ENCODE results near the gene COPS9.

The COPS9 gene

DNA sequence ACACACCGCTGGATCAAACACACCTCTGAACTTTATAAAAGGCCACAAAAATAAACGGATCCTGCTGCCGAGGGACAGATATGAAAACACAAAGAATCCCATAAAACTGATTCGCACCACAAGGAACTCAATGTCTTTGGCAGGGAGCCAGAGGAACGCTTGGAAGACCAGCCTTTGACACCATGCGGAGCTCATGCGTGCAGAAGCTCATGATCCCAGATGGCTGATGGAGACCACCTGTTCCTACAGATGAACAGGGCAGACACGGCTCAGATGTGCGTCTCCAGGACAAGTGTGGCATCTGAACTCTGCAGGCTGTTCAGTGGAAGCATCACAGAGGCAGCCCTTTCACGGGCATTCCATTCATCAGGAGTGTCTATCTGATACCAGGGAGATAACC is 24.9 kb downstream of the COPS9 start:
- DNase-seq (ENCODE audit: low read depth, low spot score): no peak

GRCh38 chr2:240109386-240109785 is 26.7 kb downstream of the COPS9 start:
- no peak for DNase-seq (ENCODE audit: low read depth, low spot score)

DNA sequence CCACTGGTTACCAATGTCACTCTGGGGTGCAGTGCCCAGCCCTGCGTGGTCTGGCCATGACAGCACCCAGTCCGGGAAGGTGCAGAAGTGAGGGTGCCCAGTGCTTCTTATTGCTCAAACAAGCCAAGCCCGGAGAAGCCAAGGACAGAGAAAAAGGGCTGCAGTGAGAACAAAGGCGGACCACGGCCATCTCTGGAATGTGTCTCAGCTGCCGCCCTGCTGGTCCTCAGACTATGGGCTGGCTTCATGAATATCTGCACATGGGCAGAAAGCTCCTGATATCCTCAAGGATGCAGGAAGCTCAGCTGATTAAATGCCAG is 28.7 kb downstream of the COPS9 start:
- no peak for DNase-seq (ENCODE audit: low read depth, low spot score)

DNA sequence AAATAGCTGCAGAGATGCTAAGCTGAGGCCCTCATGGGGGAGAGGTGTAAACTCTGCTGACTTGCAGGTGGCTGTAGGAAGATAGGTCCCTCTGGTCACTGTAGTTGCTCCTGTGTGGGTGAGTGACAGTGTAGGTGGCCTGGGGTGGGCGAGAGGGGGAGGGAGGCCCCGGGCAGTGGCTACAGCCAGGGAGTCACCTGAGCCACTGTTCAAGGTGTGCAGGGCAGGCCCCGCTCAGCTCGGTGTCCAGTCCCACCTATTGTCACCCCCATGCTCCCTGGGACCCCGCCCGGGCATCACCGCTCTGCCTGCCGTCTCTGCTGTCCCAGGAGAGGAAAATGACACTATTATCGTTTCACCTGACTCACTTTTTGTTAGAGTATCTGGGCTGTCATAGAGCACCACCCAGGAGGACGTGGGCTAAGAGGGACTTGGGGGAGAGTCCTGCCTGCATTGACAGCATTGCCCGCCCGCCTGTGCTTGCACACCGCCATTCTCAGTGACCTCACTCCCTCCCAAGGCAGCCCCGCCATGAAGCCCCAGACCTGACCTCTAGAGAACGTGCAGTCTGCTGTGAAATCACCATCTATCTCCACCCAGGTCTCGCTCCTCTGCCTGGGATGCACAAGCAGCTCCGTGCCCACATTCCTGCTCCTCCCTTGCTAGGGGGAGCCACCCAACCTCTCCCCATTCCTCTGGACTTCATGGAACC is 29.2 kb downstream of the COPS9 start:
- DNase-seq (ENCODE audit: low read depth, low spot score): no peak

GRCh38 chr2:240105982-240106381 is 30.1 kb downstream of the COPS9 start:
- DNase-seq (ENCODE audit: low read depth, low spot score): no peak

GRCh38 chr2:240103136-240103535 is 33.0 kb downstream of the COPS9 start:
- DNase-seq (ENCODE audit: low read depth, low spot score): no peak

DNA sequence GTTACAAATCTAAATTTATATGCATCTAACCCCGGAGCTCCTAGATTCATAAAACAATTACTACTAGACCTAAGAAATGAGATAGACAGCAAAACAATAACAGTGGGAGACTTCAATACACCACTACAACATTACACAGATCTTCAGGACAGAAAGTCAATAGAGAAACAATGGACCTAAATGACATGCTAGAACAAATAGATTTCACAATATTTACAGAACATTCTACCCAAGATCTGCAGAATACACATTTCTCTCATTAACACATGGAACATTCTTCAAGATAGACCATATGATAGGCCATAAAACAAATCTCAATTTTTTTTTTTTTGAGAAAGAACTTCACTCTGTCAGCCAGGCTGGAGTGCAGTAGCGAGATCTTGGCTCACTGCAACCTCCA is 37.8 kb downstream of the COPS9 start:
- no peak for DNase-seq (ENCODE audit: low read depth, low spot score)

- peak; percentile 25 for DNase-seq (ENCODE audit: low read depth, low spot score)
These were observed 40.3 kb downstream of the COPS9 start for GRCh38 chr2:240095556-240096523.

DNA sequence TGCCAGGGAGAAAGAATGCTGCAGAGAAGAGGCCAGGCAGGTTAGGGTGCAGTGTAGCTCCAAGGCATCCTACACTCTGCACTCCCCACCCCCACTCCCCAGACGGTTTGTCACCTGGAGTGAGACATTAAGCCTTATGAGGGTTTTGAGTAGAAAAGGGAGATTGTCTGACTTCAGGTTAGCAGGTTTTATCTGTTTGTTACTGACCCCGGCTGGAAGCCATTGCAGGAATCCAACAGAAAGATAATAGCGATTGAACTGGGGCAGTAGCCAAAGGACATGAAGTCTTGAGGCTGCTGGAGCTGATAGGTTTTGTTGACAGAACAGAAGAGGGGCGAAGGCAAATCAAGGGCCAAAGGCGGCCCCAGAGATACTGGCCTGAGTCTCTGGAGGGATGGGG is 46.8 kb downstream of the COPS9 start:
- no peak for DNase-seq (ENCODE audit: low read depth, low spot score)

- DNase-seq (ENCODE audit: low read depth, low spot score): no peak
These were observed 49.5 kb downstream of the COPS9 start for GRCh38 chr2:240086563-240086962.
